ENCODE measurements around the gene GNPTAB. TPM values are rescaled to one million over a fixed set of nuclear protein-coding genes. Genes with fewer than 3 reads are reported as not detected.

Gene GNPTAB
- total and polyA plus RNA-seq, 2 of the 8 experiments (the other 6 are each of a cell fraction or from before 2014, with no cell fraction given), result 21.5 to 51.3 TPM

- ChIA-PET POLR2A (ENCODE audit: partially characterized antibody) (interaction anchor here (0.7 kb wide), 1 partner anchor 36 kb away, joined by 3 read pairs; no protein-coding TSS in a partner anchor), CTCF (ENCODE audit: partially characterized antibody) (interaction anchor here (1.0 to 1.5 kb wide), 3 partner anchors 14 to 60 kb away, joined by 3 to 6 read pairs (median 3); no protein-coding TSS in a partner anchor)
- no peaks in the 10 kb centered on the region for H3K9me3 ChIP-seq (ENCODE audit: insufficient read depth in 2 of 2, low read depth in 1 of 2, low read length in 1 of 2)
Measured at GRCh38 chr12:101700299-101700820, 130.4 kb downstream of the GNPTAB start.

More at GRCh38 chr12:101700299-101700820, 130.4 kb downstream of the GNPTAB start:
- peaks cover 2 to 6% (median 3%) of the 10 kb centered on the region in 4 experiments; a peak in 5 of 7 replicates for H3K4me1 ChIP-seq (replicated peaks in 1 of 4; ENCODE audit: control insufficient read depth in 3 of 4, insufficient read depth in 4 of 4, low read length in 3 of 4)
- no peaks in the 10 kb centered on the region for H4K20me1 ChIP-seq (replicated peaks in 1 of 2; ENCODE audit: control insufficient read depth in 1 of 2, insufficient read depth in 2 of 2, low read length in 2 of 2)
- DNase-seq (ENCODE audit: low read depth in 1 of 2, low spot score in 2 of 2) (no peak), FAIRE-seq (no peak)
- no peak overlapping the region for H3K4me3 ChIP-seq (ENCODE audit: extremely low read depth in 1 of 4, insufficient read depth in 2 of 4, low read depth in 3 of 4, low read length in 4 of 4)
- H4K91ac ChIP-seq (replicated peaks; ENCODE audit: insufficient read length, low read length), result no peak overlapping the region
- no peak overlapping the region for H3K14ac ChIP-seq (ENCODE audit: insufficient read length)
- no peak overlapping the region for H4K5ac ChIP-seq (ENCODE audit: insufficient read length, low read depth, low read length)
- no peak overlapping the region for H2BK15ac ChIP-seq (ENCODE audit: low read length)
- H3K36me3 ChIP-seq (ENCODE audit: control insufficient read depth in 2 of 4, insufficient read depth in 4 of 4, low read length in 3 of 4), result no peaks in the 10 kb centered on the region
- H2BK5ac ChIP-seq (ENCODE audit: low read depth, low read length), result no peak overlapping the region
- 0 out of 4 replicates have a peak, but pooled peaks cover 0 to 10% of the 10 kb centered on the region in 2 experiments for H3K79me2 ChIP-seq (ENCODE audit: control insufficient read depth in 1 of 2, insufficient read depth in 2 of 2, low read length in 2 of 2)
- H2AFZ ChIP-seq (ENCODE audit: low read length), result no peak overlapping the region
- H3K27me3 ChIP-seq (replicated peaks in 1 of 4; ENCODE audit: control insufficient read depth in 3 of 4, extremely low read depth in 1 of 4, insufficient read depth in 3 of 4, low read length in 3 of 4), result peaks cover 2 to 18% (median 12%) of the 10 kb centered on the region in 4 experiments
- H3K4ac ChIP-seq (replicated peaks; ENCODE audit: insufficient read length, low read depth, low read length), result no peak overlapping the region
- no peak overlapping the region for H2BK20ac ChIP-seq (ENCODE audit: low read length)
- no peak overlapping the region for H2BK120ac ChIP-seq (replicated peaks; ENCODE audit: low read depth, low read length)
- peaks cover 11% of the 10 kb centered on the region; the same call in 1 of the 2 replicates for H3K23me2 ChIP-seq (ENCODE audit: low read depth, low read length)
- no peak overlapping the region for H3K27ac ChIP-seq (ENCODE audit: low read depth, low read length)
- no peak overlapping the region for H3K56ac ChIP-seq (replicated peaks; ENCODE audit: insufficient read length, low read depth, low read length)
- H3K23ac ChIP-seq (ENCODE audit: insufficient read length), result no peak overlapping the region
- H3K4me2 ChIP-seq (ENCODE audit: insufficient read depth in 1 of 2, low read depth in 2 of 2, low read length in 2 of 2), result no peak overlapping the region
- H3K9ac ChIP-seq (replicated peaks in 1 of 4; ENCODE audit: extremely low read depth in 1 of 4, low read depth in 3 of 4, low read length in 3 of 4), result no peak overlapping the region
- H2AK5ac ChIP-seq (ENCODE audit: low read depth, low read length), result no peak overlapping the region
- WGBS, 2 experiments (ENCODE audit: extremely low coverage in 1 of 2, insufficient coverage in 1 of 2, insufficient read length in 1 of 2, insufficient replicate concordance in 2 of 2, low coverage in 1 of 2, low lambda C conversion rate in 2 of 2, missing lambda C conversion rate in 1 of 2), result 91% methylated on average over 2 of the region's 2 CpGs; no CpG with 5 or more reads in 1 of the 2 experiments
- no peak overlapping the region for H3K18ac ChIP-seq (ENCODE audit: extremely low read depth, low read length)
- no peaks in the 10 kb centered on the region for H3K79me1 ChIP-seq (ENCODE audit: low read depth, low read length)
- TF ChIP-seq GABPA (IDR thresholded peaks at IDR 0.05; ENCODE audit: borderline replicate concordance, insufficient read depth, low read length) (no peak), CBX5 (IDR thresholded peaks at IDR 0.05; ENCODE audit: low read depth, low read length) (no peak), HDAC2 (IDR thresholded peaks at IDR 0.05; ENCODE audit: borderline replicate concordance in 1 of 2, low read depth in 2 of 2, low read length in 2 of 2) (no peak), CHD1 (IDR thresholded peaks at IDR 0.05; ENCODE audit: low read depth, low read length) (no peak), TAF1 (IDR thresholded peaks at IDR 0.05; ENCODE audit: low read depth, low read length) (no peak), USF2 (IDR thresholded peaks at IDR 0.05; ENCODE audit: low read length) (no peak), POU5F1 (IDR thresholded peaks at IDR 0.05; ENCODE audit: low read depth, low read length) (no peak), CEBPB (IDR thresholded peaks at IDR 0.05; ENCODE audit: low read depth, low read length) (no peak), TCF12 (IDR thresholded peaks at IDR 0.05; ENCODE audit: low read depth, low read length) (no peak)
- H2BK12ac ChIP-seq (ENCODE audit: low read depth, low read length), result no peak overlapping the region
- H4K8ac ChIP-seq (ENCODE audit: extremely low read depth, insufficient read depth, low read length), result no peak overlapping the region
